ENCODE results near the gene KCNJ15. TPM values are rescaled to one million over a fixed set of nuclear protein-coding genes. Genes with fewer than 3 reads are reported as not detected.
A peak's percentile ranks its signal among the peaks of the same experiment; 100 is the strongest.

Gene KCNJ15
- total RNA-seq: not detected

DNA sequence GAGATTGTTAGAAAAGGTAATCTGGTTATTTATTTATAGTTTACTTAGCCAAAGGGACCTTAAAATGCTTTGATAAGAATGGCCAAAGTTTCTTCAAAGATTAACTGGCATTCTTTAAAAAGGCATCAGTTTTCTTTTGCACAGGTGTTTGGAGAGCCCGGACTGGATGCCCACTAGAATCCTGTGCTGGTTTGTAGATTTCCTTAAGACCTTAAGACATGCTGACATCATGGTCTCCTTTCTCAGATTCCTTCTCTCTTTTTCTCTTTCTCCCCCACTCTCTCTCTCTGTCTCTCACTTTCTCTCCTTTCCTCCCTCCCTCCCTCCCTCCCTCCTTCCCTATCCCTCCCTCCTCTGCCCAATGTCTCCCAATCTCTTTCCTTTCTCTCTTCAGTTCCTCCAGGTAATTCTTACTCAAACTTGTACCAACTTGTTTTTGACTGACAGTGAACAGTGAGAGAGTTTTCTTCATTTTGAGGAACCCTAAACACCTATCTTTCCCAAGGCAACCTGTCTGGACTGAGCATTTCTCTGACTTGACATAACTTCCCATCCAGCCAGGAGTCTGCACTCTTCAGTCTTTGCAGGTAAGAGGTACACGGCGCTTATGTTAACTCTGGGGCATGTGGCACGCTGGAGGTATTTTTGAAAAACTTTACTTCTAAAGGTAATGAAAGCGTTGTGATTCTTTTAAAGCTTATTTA, at the start of gene KCNJ15:
Gene KCNJ15 (plus strand): TSS at position 393 of the 704 bp plus-strand sequence. CDS start 42,271 bp downstream, outside the sequence.
- Mint-ChIP-seq H3K27me3 (peaks cover 48% of the 10 kb centered on the region), H3K9me3 (no peaks in the 10 kb centered on the region), H3K36me3 (ENCODE audit: low read depth) (no peaks in the 10 kb centered on the region), H3K27ac (no peak within 1 kb of the TSS), H3K4me1 (no peaks in the 10 kb centered on the region), H3K4me3 (no peak within 1 kb of the TSS)
- CTCF ChIA-PET: no interaction called here
- no peak for DNase-seq
- POLR2A ChIA-PET: no interaction called here

DNA sequence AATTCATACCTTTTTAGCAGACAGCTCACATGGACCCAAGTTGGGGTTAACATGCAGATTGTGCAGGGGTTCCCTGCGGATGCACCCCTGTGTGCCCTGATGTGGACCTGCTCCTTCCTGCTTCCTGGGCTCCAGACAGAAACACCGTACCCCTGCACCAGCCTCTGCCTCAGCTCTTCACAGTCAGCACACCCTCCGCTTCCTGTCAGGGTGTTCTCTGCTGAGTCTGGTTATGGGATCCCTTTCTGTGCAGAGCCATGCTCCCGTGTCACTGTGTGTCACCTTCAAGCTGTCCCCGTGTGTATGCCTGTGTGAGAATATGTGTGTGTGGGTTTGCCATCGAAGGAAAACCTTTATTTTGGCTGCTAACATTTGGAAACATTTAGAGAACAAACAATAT, 48.7 kb upstream of the KCNJ15 start:
- CTCF ChIA-PET: interaction anchor here (1.1 kb wide), 1 partner anchor 42 kb away, joined by 5 read pairs; no protein-coding TSS in a partner anchor
- no peak for DNase-seq
- H3K4me1 Mint-ChIP-seq: peaks cover 3% of the 10 kb centered on the region
- POLR2A ChIA-PET: no interaction called here
- peaks cover 18% of the 10 kb centered on the region for H3K27me3 Mint-ChIP-seq
- H3K9me3 Mint-ChIP-seq: no peaks in the 10 kb centered on the region
- H3K27ac Mint-ChIP-seq: no peak overlapping the region
- H3K36me3 Mint-ChIP-seq (ENCODE audit: low read depth): no peaks in the 10 kb centered on the region
- H3K4me3 Mint-ChIP-seq: no peak overlapping the region

DNA sequence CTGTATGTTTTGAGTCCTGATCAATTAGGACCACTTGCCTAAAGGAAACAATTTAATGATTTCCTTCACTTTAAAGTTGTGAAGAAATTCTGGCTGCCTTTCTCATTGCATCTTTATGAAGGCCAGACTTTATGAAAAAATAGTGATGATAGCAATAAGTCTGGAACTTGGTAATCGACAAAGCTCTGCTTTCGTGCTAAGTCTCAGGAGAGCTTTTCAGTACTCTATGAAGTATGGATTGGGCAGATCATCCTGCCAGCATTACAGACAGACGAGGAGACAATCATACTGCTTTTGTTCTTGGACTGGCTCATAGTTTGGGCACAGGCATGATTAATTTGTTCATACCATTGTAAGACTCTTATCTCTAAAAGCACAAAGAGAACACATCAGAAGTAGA, 45.5 kb upstream of the KCNJ15 start:
- ChIA-PET CTCF (no interaction called here), POLR2A (no interaction called here)
- Mint-ChIP-seq H3K4me3 (no peak overlapping the region), H3K27me3 (peaks cover 22% of the 10 kb centered on the region), H3K27ac (no peak overlapping the region), H3K4me1 (peaks cover 3% of the 10 kb centered on the region), H3K36me3 (ENCODE audit: low read depth) (no peaks in the 10 kb centered on the region), H3K9me3 (no peaks in the 10 kb centered on the region)
- no peak for DNase-seq

DNA sequence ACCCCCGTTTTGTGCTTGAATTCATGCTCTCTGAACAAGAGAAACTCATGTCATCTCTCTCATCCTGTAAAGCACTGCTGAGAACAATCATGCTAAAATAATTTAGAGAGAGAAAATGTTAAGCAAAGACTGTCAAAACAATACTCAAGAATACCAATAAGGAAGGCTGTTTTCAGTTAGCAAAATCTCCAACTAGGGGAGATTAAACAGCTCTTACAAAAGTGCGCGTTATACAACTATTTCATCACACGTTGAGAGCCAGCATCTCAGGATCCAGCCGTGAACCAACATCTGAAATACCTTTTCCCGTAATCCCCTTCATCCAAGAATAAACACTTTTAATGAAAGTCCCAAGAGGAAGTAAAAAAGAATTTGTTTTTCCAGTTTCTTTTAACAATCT, 44.1 kb upstream of the KCNJ15 start:
- DNase-seq: no peak
- ChIA-PET CTCF (interaction anchor here (0.7 kb wide), 2 partner anchors 10 to 140 kb away, joined by 3 read pairs; no protein-coding TSS in a partner anchor), POLR2A (no interaction called here)
- Mint-ChIP-seq H3K4me3 (no peak overlapping the region), H3K36me3 (ENCODE audit: low read depth) (no peaks in the 10 kb centered on the region), H3K4me1 (peaks cover 3% of the 10 kb centered on the region), H3K27ac (no peak overlapping the region), H3K27me3 (peaks cover 22% of the 10 kb centered on the region), H3K9me3 (no peaks in the 10 kb centered on the region)

DNA sequence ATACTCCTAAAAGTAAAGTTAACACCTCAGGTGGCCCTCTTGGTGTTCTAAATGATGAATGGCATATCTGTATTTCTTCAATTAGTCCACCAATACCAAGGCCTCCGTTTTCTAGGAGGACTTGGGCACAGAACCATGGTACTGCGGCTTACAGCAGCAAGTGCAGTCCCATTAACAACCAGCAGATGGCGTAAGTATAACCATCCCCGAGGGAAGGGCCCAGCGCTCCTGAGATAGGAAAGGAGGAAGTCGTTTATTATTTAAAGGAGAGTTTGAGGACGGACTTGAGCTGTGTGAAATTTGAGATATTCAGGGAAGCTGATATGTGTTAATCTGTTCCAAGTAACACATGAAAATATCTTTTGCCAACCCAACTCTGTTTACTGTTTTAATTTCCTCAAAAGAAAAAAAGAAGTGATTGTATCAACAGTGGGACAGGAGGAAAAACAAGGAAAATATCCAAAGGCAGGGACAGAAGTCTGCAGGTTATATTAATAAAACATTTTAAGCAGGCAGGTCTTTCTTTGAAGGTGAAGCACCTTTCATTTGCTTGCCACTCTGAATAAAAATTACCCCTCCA, 37.7 kb upstream of the KCNJ15 start:
- Mint-ChIP-seq H3K4me1 (peaks cover 5% of the 10 kb centered on the region), H3K9me3 (peaks cover 18% of the 10 kb centered on the region), H3K36me3 (ENCODE audit: low read depth) (peaks cover 4% of the 10 kb centered on the region), H3K27ac (no peak overlapping the region), H3K27me3 (peaks cover 1% of the 10 kb centered on the region), H3K4me3 (no peak overlapping the region)
- ChIA-PET POLR2A (no interaction called here), CTCF (interaction anchor here (1.3 to 2.5 kb wide), 2 partner anchors 34 to 136 kb away, joined by 3 to 7 read pairs; no protein-coding TSS in a partner anchor)
- DNase-seq: peak; percentile 66

DNA sequence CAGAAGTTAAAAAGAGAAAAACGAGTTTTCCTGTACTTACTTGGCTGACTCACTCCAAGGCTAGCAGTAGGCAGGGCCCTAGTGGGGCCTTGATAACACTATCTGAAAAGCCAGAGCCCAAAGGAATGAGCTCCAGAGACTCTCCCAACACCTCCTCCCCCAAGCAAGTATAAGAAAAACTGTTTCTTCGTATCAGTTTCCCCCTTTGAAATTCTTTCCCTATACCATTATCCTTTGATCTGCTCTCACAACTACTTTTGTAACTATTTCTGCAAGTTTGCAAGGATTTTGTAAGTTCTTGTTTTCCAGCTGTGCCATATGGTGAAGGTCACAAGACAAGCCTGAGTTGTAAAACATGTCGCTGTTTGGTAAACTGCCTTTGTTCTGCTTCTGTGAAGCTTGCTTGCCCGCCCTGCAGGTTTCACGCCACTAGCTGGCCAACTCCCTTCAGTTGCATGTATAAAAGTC, 36.5 kb upstream of the KCNJ15 start:
- no peak for DNase-seq
- ChIA-PET CTCF (interaction anchor here (0.6 kb wide), 1 partner anchor 18 kb away, joined by 3 read pairs; no protein-coding TSS in a partner anchor), POLR2A (no interaction called here)
- peaks cover 5% of the 10 kb centered on the region for H3K4me1 Mint-ChIP-seq
- H3K27me3 Mint-ChIP-seq: no peaks in the 10 kb centered on the region
- peaks cover 4% of the 10 kb centered on the region for H3K36me3 Mint-ChIP-seq (ENCODE audit: low read depth)
- H3K27ac Mint-ChIP-seq: no peak overlapping the region
- H3K4me3 Mint-ChIP-seq: no peak overlapping the region
- H3K9me3 Mint-ChIP-seq: peaks cover 23% of the 10 kb centered on the region

DNA sequence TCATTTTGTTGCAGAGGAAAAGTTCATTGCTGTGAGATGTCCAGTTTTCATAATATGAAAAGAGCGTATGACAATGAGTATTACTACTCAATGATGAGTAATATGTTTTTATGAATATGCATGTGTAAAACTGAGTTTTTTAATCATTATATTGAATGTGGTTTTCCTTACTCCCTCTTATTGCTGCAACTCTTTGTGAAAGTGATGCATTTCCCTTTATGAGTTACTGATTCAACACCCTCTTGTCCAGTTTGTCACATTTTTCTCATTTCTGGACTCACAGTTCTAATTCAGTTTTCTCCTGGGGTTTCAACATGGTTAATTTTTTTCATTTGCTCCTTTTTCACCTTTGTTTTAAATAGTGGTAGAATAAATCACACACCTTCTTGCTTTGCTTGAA, 35.2 kb upstream of the KCNJ15 start:
- ChIA-PET POLR2A (no interaction called here), CTCF (no interaction called here)
- no peaks in the 10 kb centered on the region for H3K27me3 Mint-ChIP-seq
- peaks cover 4% of the 10 kb centered on the region for H3K36me3 Mint-ChIP-seq (ENCODE audit: low read depth)
- DNase-seq: no peak
- H3K27ac Mint-ChIP-seq: no peak overlapping the region
- H3K4me3 Mint-ChIP-seq: no peak overlapping the region
- H3K4me1 Mint-ChIP-seq: peaks cover 5% of the 10 kb centered on the region
- peaks cover 32% of the 10 kb centered on the region for H3K9me3 Mint-ChIP-seq

DNA sequence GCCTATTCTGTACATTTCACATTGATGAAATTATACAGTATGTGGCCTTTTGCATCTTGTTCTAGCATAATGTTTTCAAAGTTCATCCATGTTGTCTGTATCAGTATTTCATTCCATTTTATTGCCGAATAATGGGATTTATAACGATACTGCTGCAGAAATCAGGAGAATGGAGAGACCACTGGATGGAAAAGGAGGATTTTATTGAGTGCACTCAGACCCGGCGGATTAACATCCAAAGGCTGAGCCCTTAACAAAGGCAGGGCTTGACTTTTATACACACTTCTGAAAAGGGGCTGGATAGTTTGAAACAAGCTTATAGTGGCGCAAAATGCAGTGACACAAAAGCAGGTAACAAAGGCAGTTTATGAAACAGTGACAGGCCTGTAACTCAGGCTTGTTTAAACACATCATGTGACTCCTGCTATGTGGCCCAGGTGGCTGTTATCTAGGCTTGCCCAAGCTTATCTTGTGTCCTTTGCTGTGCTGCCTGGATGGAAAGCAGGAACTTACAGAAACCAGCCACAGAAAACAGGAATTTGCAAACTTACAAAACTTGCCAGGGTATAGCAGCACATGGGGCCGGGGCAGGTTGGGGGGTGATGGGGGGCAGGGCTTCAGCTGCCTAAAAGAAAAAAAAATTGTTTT, 32.8 kb upstream of the KCNJ15 start:
- no peak overlapping the region for H3K4me3 Mint-ChIP-seq

DNA sequence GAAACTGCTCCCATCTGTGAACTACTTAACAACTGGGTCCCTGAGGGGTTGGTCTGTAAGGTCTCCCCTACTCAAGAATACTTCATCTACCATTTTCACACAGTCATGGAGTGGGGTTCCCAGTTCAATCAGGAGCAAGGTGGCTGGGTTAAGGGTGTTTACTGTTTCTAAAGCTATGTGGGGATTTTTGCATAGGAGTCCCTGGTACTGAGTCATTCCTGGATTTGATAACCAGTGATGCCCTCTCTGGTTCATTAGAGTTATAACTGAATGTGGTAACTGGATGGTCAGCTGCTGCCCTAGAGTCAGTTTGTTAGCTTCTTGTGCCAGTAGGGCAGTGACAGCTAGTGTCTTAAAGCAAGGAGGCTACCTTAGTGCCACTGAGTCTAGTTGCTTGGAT, 29.4 kb upstream of the KCNJ15 start:
- H3K36me3 Mint-ChIP-seq (ENCODE audit: low read depth): peaks cover 4% of the 10 kb centered on the region
- POLR2A ChIA-PET: no interaction called here

More for the DNA sequence above, 32.8 kb upstream of the KCNJ15 start:
- ChIA-PET POLR2A (no interaction called here), CTCF (interaction anchor here (1.6 kb wide), 1 partner anchor 38 kb away, joined by 3 read pairs; no protein-coding TSS in a partner anchor)
- no peak for DNase-seq
- Mint-ChIP-seq H3K4me1 (peaks cover 4% of the 10 kb centered on the region), H3K27ac (no peak overlapping the region), H3K36me3 (ENCODE audit: low read depth) (peaks cover 4% of the 10 kb centered on the region), H3K9me3 (peaks cover 49% of the 10 kb centered on the region), H3K27me3 (no peaks in the 10 kb centered on the region)

DNA sequence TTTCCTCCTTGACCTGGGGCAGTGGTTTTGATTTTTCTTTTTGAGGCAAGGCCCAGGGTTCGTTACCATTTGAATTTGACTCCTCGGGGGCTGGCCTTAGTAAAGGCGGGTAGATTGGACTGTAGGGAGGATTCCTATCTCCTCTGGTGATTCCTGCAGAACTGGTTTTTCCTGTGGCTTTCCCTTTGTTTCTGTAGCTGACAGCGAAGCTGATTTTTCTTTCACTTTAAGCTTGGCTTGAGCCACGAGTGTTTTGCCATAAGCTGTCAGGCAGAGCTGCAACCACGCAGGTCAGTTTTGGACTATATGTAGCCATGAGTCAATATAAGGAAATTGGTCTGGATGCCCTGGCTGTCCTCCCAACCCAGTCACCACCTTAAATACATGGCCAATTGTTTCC, 28.7 kb upstream of the KCNJ15 start:
- POLR2A ChIA-PET: no interaction called here
- H3K4me3 Mint-ChIP-seq: no peak overlapping the region
- no peak overlapping the region for H3K27ac Mint-ChIP-seq
- peaks cover 56% of the 10 kb centered on the region for H3K9me3 Mint-ChIP-seq
- no peak for DNase-seq
- no peaks in the 10 kb centered on the region for H3K27me3 Mint-ChIP-seq
- no peaks in the 10 kb centered on the region for H3K4me1 Mint-ChIP-seq
- CTCF ChIA-PET: interaction anchor here (1.2 kb wide), 1 partner anchor 133 kb away, joined by 3 read pairs; no protein-coding TSS in a partner anchor
- H3K36me3 Mint-ChIP-seq (ENCODE audit: low read depth): peaks cover 4% of the 10 kb centered on the region

More for the DNA sequence above, 29.4 kb upstream of the KCNJ15 start:
- Mint-ChIP-seq H3K4me3 (no peak overlapping the region), H3K4me1 (no peaks in the 10 kb centered on the region), H3K27me3 (no peaks in the 10 kb centered on the region), H3K9me3 (peaks cover 61% of the 10 kb centered on the region), H3K27ac (no peak overlapping the region)
- CTCF ChIA-PET: interaction anchor here (2.2 kb wide), 1 partner anchor 9 kb away, joined by 6 read pairs; no protein-coding TSS in a partner anchor
- DNase-seq: no peak

DNA sequence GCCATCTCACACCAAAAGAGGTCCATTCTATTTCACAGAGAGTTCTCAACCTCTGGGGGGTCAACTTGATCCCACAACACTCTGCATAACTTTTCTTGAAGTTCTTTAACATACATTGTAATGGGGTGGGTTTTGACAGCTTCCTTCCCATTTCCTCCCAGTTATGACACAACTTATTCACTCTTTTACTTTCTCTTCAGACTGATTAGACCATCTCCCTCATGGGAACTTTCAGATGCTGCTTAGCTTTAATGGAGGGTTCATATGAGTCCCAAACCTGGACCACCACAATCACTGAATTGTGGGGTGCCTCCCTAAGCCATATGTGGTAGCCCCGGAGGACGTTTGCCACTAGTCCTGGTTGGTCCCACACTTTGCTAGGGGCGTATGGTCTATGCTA, 28.3 kb upstream of the KCNJ15 start:
- CTCF ChIA-PET: interaction anchor here (1.2 kb wide), 1 partner anchor 134 kb away, joined by 3 read pairs; no protein-coding TSS in a partner anchor
- peaks cover 53% of the 10 kb centered on the region for H3K9me3 Mint-ChIP-seq

DNA sequence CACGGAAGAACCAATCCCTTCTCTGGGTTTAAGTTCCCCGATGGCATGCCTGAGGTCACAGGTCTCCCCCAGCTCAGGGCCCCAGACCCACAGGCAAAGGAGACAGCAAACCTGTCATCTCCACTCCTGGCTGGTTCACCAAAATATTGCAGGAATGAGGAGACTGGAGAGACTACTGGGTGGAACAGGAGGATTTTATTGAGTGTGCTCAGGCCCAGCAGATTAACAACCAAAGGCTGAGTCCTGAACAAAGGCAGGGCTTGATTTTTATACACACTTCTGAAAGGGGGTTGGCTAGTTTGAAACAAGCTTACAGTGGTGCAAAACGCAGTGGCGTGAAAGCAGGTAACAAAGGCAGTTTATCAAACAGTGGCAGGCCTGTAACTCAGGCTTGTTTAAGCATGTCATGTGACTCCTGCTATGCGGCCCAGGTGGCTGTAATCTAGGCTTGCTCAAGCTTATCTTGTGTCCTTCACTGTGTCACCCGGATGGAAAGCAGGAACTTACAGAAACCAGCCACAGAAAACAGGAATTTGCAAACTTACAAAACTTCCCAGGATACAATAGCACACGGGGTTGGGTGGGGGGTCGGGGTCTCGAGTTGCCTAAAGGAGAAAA, 27.4 kb upstream of the KCNJ15 start:
- ChIA-PET CTCF (interaction anchor here (0.6 to 1.2 kb wide), 3 partner anchors 10 to 135 kb away, joined by 3 read pairs; no protein-coding TSS in a partner anchor), POLR2A (no interaction called here)
- Mint-ChIP-seq H3K27me3 (no peaks in the 10 kb centered on the region), H3K4me1 (no peaks in the 10 kb centered on the region), H3K36me3 (ENCODE audit: low read depth) (peaks cover 4% of the 10 kb centered on the region), H3K27ac (no peak overlapping the region), H3K4me3 (no peak overlapping the region), H3K9me3 (peaks cover 46% of the 10 kb centered on the region)
- DNase-seq: no peak

More for the DNA sequence above, 28.3 kb upstream of the KCNJ15 start:
- Mint-ChIP-seq H3K27me3 (no peaks in the 10 kb centered on the region), H3K36me3 (ENCODE audit: low read depth) (peaks cover 4% of the 10 kb centered on the region), H3K4me3 (no peak overlapping the region), H3K27ac (no peak overlapping the region), H3K4me1 (no peaks in the 10 kb centered on the region)
- no peak for DNase-seq
- POLR2A ChIA-PET: no interaction called here

Measured in activated CD4-positive, alpha-beta T cell treated with anti-CD3 and anti-CD28 coated beads, Interleukin-2, amount 10 ng/mL, durations not matched to agents 7 days and 5 days (primary cell).